HepG2 (cell line): Measurements from ENCODE around the gene PRMT5. TPM values are rescaled to one million over a fixed set of nuclear protein-coding genes. Genes with fewer than 3 reads are reported as not detected.
A peak's percentile ranks its signal among the peaks of the same experiment; 100 is the strongest.

ENCODE experiments used
- ATAD3A ChIP-seq: sonication (generic); formaldehyde crosslinking; IDR thresholded peaks from 2 replicates; pipeline ENCODE4 v1.4.0; 2020; ENCODE audit warnings: missing genetic modification reagents
- GABPA ChIP-seq, 2 experiments: IDR thresholded peaks; 2 replicates each; pipeline ENCODE4 v1.6.1; 2011 to 2016; ENCODE audit warnings: low read depth in 2 of 2, low read length in 1 of 2, missing biosample characterization in 1 of 2, missing genetic modification characterization in 1 of 2
- JARID2 ChIP-seq: sonication (generic); formaldehyde crosslinking; IDR thresholded peaks from 2 replicates; pipeline ENCODE4 v1.8.1; 2023; ENCODE audit warnings: missing genetic modification reagents, inconsistent platforms; ENCODE audit not compliant: insufficient replicate concordance
- MAZ ChIP-seq, 2 experiments: sonication (generic) in 1 of 2; formaldehyde crosslinking in 1 of 2; IDR thresholded peaks; 2 replicates each; pipeline versions ENCODE4 v1.5.0 to v1.6.1; 2012 to 2020; ENCODE audit warnings: low read depth in 2 of 2, mild to moderate bottlenecking in 2 of 2, borderline replicate concordance in 1 of 2, improper control_type of control experiment in 1 of 2, low read length in 1 of 2, missing genetic modification reagents in 1 of 2, moderate library complexity in 1 of 2
- PHB2 ChIP-seq: fragments of 450-650 bp; IDR thresholded peaks from 2 replicates; pipeline ENCODE4 v1.6.1; 2018; ENCODE audit not compliant: partially characterized antibody
- PHF20 ChIP-seq: sonication (generic); formaldehyde crosslinking; IDR thresholded peaks from 2 replicates; pipeline ENCODE4 v1.5.0; 2020; ENCODE audit warnings: mild to moderate bottlenecking, missing genetic modification reagents
- PLRG1 ChIP-seq: fragments of 450-650 bp; conservative IDR thresholded peaks from 2 replicates; pipeline ENCODE4 v1.6.1; 2016
- RELA ChIP-seq: sonication (generic); formaldehyde crosslinking; IDR thresholded peaks from 2 replicates; pipeline ENCODE4 v1.4.0; 2020; ENCODE audit warnings: missing genetic modification reagents
- SRF ChIP-seq: IDR thresholded peaks from 2 replicates; pipeline ENCODE4 v1.6.1; 2011; ENCODE audit warnings: mild to moderate bottlenecking, low read depth, low read length, moderate library complexity
- SYNCRIP ChIP-seq: fragments of 200-400 bp; formaldehyde crosslinking; IDR thresholded peaks from 2 replicates; pipeline ENCODE4 v1.6.1; 2018; ENCODE audit warnings: mild to moderate bottlenecking, low read depth, low read length; ENCODE audit not compliant: insufficient read depth
- TAF15 ChIP-seq: fragments of 200-400 bp; formaldehyde crosslinking; IDR thresholded peaks from one replicate; pipeline ENCODE4 v1.6.1; 2018; ENCODE audit warnings: mild to moderate bottlenecking, low read depth, low read length; ENCODE audit not compliant: poor library complexity, severe bottlenecking
- ZNF136 ChIP-seq: sonication (generic); formaldehyde crosslinking; IDR thresholded peaks from 2 replicates; pipeline ENCODE4 v1.8.1; 2022; ENCODE audit warnings: low read depth, mild to moderate bottlenecking, moderate library complexity, missing genetic modification reagents
- ZNF138 ChIP-seq: sonication (generic); formaldehyde crosslinking; IDR thresholded peaks from 2 replicates; pipeline ENCODE4 v1.5.0; 2020; ENCODE audit warnings: mild to moderate bottlenecking, low read depth, missing genetic modification reagents
- ZNF354B ChIP-seq: sonication (generic); formaldehyde crosslinking; IDR thresholded peaks from 2 replicates; pipeline ENCODE4 v1.8.0; 2022; ENCODE audit warnings: mild to moderate bottlenecking, missing genetic modification reagents
- ZNF460 ChIP-seq: sonication (generic); formaldehyde crosslinking; IDR thresholded peaks from 2 replicates; pipeline ENCODE4 v1.5.1; 2020; ENCODE audit warnings: missing genetic modification reagents, mild to moderate bottlenecking, borderline replicate concordance
- ZNF577 ChIP-seq: sonication (generic); formaldehyde crosslinking; IDR thresholded peaks from 2 replicates; pipeline ENCODE4 v1.4.0; 2020; ENCODE audit warnings: mild to moderate bottlenecking, low read depth, missing genetic modification reagents, borderline replicate concordance
- ZNF615 ChIP-seq: sonication (generic); formaldehyde crosslinking; IDR thresholded peaks from 2 replicates; pipeline ENCODE4 v1.5.0; 2020; ENCODE audit warnings: mild to moderate bottlenecking, missing genetic modification reagents, borderline replicate concordance
- ZNF678 ChIP-seq: sonication (generic); formaldehyde crosslinking; IDR thresholded peaks from 2 replicates; pipeline ENCODE4 v1.4.0; 2020; ENCODE audit warnings: mild to moderate bottlenecking, missing genetic modification reagents
- ZNF766 ChIP-seq: sonication (generic); formaldehyde crosslinking; IDR thresholded peaks from 2 replicates; pipeline ENCODE4 v1.5.0; 2020; ENCODE audit warnings: missing genetic modification reagents, borderline replicate concordance
- ZNF773 ChIP-seq: sonication (generic); formaldehyde crosslinking; IDR thresholded peaks from 2 replicates; pipeline ENCODE4 v1.4.0; 2020; ENCODE audit warnings: missing genetic modification reagents, borderline replicate concordance
- ZNF841 ChIP-seq: sonication (generic); formaldehyde crosslinking; IDR thresholded peaks from 2 replicates; pipeline ENCODE4 v1.8.1; 2023; ENCODE audit warnings: missing genetic modification reagents, borderline replicate concordance
- polyA plus RNA-seq, 8 experiments: library from polyadenylated mRNA; depleted of rRNA in 3 of 8; stranded (reverse) in 7 of 8; unstranded in 1 of 8; fragments of >200 nt; fragmentation: Illumina TruSeq in 4 of 8; extraction: Trizol in 4 of 8; gene quantifications; 2 replicates each; pipeline versions ENCODE4 v1.2.1 to v1.2.3, GENCODE V29; 2011 to 2016; ENCODE audit warnings: low read depth in 4 of 8, missing spikeins in 1 of 8, mixed read lengths in 1 of 8; ENCODE audit not compliant: insufficient read depth in 1 of 8
- total RNA-seq, 5 experiments: library from RNA; depleted of rRNA; stranded (reverse); fragments of >200 nt; fragmentation: Illumina TruSeq; extraction: Trizol; gene quantifications; 2 replicates each; pipeline ENCODE4 v1.2.3, GENCODE V29; 2016; ENCODE audit warnings: low read depth in 1 of 5
- TF ChIP-seq, protein P1 (sequence below): sonication (generic); formaldehyde crosslinking; IDR thresholded peaks from 2 replicates; pipeline ENCODE4 v1.4.0; 2020; ENCODE audit warnings: mild to moderate bottlenecking, missing genetic modification reagents
- TF ChIP-seq, protein P2 (sequence below): IDR thresholded peaks from 2 replicates; pipeline ENCODE4 v1.6.1; 2016; ENCODE audit warnings: low read depth, borderline replicate concordance
- TF ChIP-seq, protein P3 (sequence below): sonication (generic); formaldehyde crosslinking; IDR thresholded peaks from 2 replicates; pipeline ENCODE4 v1.5.0; 2020; ENCODE audit warnings: missing genetic modification reagents
- TF ChIP-seq, protein P4 (sequence below): fragments of 450-650 bp; IDR thresholded peaks from 2 replicates; pipeline ENCODE4 v1.6.1; 2016

Gene PRMT5
- total and polyA plus RNA-seq, 2 of the 13 experiments (the other 11 are each of a cell fraction or from before 2014, with no cell fraction given): 210 to 354 TPM

DNA sequence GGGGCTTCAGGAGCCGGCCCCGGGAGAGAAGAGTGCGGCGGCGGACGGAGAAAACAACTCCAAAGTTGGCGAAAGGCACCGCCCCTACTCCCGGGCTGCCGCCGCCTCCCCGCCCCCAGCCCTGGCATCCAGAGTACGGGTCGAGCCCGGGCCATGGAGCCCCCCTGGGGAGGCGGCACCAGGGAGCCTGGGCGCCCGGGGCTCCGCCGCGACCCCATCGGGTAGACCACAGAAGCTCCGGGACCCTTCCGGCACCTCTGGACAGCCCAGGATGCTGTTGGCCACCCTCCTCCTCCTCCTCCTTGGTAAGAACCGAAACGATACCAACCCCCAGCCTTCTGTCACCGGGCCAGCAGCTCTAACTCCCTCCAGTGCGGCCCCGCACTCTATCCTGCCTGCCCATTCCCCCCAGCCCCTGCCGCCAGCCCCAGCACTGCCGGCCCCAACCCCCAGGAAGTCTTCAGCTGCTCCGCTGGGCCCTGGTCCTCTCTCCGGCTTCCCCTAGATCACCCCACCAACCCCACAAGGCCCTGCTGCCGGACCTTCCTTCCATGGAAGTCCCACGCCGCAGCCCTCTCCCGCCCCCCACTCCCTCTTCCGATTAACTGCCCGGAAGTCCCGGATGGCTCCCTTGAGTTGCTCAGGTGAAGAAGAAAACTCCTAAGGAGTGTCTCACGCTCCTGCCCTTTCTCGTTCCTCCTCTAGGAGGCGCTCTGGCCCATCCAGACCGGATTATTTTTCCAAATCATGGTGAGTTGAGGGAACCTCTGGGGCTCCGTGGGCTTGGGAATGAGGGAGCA is 56.9 kb downstream of the PRMT5 start (continued):
- TF ChIP-seq ZNF460 (CRISPR knock-in tag): no peak
- 0 out of 2 replicates have a peak, but pooled peaks have one; percentile 2 for TF ChIP-seq ZNF577 (CRISPR knock-in tag)
- no peak for TF ChIP-seq ZNF841 (CRISPR knock-in tag)
- no peak for TF ChIP-seq ATAD3A (CRISPR knock-in tag)
- TF ChIP-seq SRF: peak; percentile 63; the same call in 1 of the 2 replicates
- TF ChIP-seq ZNF678: peak; percentile 11; the same call in 1 of the 2 replicates
- TF ChIP-seq, protein P1, sequence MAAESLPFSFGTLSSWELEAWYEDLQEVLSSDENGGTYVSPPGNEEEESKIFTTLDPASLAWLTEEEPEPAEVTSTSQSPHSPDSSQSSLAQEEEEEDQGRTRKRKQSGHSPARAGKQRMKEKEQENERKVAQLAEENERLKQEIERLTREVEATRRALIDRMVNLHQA (CRISPR knock-in tag): no peak
- TF ChIP-seq PHB2: no peak
- TF ChIP-seq SYNCRIP: no peak
- TF ChIP-seq PLRG1: no peak
- TF ChIP-seq, protein P2, sequence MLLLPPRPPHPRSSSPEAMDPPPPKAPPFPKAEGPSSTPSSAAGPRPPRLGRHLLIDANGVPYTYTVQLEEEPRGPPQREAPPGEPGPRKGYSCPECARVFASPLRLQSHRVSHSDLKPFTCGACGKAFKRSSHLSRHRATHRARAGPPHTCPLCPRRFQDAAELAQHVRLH (CRISPR knock-in tag): 0 out of 2 replicates have a peak, but pooled peaks have one; percentile 42
- peak; percentile 70 for TF ChIP-seq JARID2 (CRISPR knock-in tag)
- TF ChIP-seq, protein P3, sequence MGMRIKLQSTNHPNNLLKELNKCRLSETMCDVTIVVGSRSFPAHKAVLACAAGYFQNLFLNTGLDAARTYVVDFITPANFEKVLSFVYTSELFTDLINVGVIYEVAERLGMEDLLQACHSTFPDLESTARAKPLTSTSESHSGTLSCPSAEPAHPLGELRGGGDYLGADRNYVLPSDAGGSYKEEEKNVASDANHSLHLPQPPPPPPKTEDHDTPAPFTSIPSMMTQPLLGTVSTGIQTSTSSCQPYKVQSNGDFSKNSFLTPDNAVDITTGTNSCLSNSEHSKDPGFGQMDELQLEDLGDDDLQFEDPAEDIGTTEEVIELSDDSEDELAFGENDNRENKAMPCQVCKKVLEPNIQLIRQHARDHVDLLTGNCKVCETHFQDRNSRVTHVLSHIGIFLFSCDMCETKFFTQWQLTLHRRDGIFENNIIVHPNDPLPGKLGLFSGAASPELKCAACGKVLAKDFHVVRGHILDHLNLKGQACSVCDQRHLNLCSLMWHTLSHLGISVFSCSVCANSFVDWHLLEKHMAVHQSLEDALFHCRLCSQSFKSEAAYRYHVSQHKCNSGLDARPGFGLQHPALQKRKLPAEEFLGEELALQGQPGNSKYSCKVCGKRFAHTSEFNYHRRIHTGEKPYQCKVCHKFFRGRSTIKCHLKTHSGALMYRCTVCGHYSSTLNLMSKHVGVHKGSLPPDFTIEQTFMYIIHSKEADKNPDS (CRISPR knock-in tag): no peak
- no peak for TF ChIP-seq ZNF138 (CRISPR knock-in tag)
- 0 out of 2 replicates have a peak, but pooled peaks have one; percentile 16 for TF ChIP-seq ZNF773
- TF ChIP-seq PHF20 (CRISPR knock-in tag): no peak
- peak; percentile 9; the same call in 1 of the 2 replicates for TF ChIP-seq ZNF354B (CRISPR knock-in tag)
- TF ChIP-seq RELA (CRISPR knock-in tag): 0 out of 2 replicates have a peak, but pooled peaks have one; percentile 8
- no peak for TF ChIP-seq MAZ (IDR thresholded peaks at IDR 0.05; ENCODE audit: borderline replicate concordance, low read depth, low read length)
- peak; percentile 44; the same call in 1 of the 2 replicates for TF ChIP-seq MAZ (CRISPR knock-in tag; IDR thresholded peaks at IDR 0.05; ENCODE audit: low read depth)
- TF ChIP-seq ZNF136 (CRISPR knock-in tag): peak; percentile 53; the same call in 1 of the 2 replicates
- TF ChIP-seq ZNF615: no peak; the same call in 1 of the 2 replicates
- no peak for TF ChIP-seq GABPA (IDR thresholded peaks at IDR 0.05; ENCODE audit: low read depth, low read length)
- peak; percentile 82 for TF ChIP-seq GABPA (CRISPR knock-in tag; IDR thresholded peaks at IDR 0.05; ENCODE audit: low read depth)
- TF ChIP-seq TAF15: peak; percentile 16
- TF ChIP-seq, protein P4, sequence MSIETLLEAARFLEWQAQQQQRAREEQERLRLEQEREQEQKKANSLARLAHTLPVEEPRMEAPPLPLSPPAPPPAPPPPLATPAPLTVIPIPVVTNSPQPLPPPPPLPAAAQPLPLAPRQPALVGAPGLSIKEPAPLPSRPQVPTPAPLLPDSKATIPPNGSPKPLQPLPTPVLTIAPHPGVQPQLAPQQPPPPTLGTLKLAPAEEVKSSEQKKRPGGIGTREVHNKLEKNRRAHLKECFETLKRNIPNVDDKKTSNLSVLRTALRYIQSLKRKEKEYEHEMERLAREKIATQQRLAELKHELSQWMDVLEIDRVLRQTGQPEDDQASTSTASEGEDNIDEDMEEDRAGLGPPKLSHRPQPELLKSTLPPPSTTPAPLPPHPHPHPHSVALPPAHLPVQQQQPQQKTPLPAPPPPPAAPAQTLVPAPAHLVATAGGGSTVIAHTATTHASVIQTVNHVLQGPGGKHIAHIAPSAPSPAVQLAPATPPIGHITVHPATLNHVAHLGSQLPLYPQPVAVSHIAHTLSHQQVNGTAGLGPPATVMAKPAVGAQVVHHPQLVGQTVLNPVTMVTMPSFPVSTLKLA: no peak
- no peak for TF ChIP-seq ZNF766 (CRISPR knock-in tag)
